ENCODE data around the gene SEMA4G.

The SEMA4G gene, protein sequence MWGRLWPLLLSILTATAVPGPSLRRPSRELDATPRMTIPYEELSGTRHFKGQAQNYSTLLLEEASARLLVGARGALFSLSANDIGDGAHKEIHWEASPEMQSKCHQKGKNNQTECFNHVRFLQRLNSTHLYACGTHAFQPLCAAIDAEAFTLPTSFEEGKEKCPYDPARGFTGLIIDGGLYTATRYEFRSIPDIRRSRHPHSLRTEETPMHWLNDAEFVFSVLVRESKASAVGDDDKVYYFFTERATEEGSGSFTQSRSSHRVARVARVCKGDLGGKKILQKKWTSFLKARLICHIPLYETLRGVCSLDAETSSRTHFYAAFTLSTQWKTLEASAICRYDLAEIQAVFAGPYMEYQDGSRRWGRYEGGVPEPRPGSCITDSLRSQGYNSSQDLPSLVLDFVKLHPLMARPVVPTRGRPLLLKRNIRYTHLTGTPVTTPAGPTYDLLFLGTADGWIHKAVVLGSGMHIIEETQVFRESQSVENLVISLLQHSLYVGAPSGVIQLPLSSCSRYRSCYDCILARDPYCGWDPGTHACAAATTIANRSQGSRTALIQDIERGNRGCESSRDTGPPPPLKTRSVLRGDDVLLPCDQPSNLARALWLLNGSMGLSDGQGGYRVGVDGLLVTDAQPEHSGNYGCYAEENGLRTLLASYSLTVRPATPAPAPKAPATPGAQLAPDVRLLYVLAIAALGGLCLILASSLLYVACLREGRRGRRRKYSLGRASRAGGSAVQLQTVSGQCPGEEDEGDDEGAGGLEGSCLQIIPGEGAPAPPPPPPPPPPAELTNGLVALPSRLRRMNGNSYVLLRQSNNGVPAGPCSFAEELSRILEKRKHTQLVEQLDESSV

GRCh38 chr10:100969187-100970075, at the start of gene SEMA4G:
SEMA4G (plus strand) TSS chr10:100969504; CDS start chr10:100972913, 3,409 bp downstream.
- DNase-seq, result peak; percentile 14

GRCh38 chr10:100923580-100923979, 45.7 kb upstream of the SEMA4G start:
- DNase-seq, result no peak

DNA sequence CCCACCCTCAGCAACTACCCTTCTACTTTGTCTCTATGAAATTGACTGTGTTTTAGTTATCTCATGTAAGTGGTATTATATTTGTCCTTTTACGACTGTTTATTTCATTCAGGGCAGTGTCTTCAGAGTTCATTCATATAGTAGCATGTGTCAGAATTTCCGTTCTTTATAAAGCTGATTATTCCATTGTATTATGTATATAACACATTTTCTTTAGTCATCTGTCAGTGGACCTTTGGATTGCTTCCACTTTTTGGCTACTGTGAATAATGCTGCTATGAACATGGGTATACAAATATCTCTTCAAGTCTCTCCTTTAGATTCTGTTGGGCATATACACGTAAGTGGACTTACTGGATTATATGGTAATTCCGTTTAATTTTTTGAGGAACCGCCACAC, 42.0 kb upstream of the SEMA4G start:
- no peak for DNase-seq

DNA sequence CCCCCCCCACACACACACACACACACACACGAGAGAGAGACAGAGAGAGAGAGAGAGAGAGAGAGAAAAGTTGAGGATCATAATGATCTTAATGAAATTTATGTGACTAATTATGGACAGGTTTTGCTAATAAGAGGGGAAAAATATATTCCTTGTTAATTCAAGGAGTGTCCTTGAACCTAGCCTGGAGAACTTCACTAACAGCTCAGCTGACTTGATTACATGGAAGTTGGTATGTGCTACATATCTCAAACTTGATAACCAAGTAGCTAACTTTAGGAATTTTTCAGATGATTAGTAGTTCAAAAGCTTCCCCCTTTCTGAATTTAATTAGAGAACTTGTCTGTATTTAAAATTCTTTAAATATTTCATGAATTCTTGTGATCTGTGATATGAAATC, 41.3 kb upstream of the SEMA4G start:
- no peak for DNase-seq

DNA sequence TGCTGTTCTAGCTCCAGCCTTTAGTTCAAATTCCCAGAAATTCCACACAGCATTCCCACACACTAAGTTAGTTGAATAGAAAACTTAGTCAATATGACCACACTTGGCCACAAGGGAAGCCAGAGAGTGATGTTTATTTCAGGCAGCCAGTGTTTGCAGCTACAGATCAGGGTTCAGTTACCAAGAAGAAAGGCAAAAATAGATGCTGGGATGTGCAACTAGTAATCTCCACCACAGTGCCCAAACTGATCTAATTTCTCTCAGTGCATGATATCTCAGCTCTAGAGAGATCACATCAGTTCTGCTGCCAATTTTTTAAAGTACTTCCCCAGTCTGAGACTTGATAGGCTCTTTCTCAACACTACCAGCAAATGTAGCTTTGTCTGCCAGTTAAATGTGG, 38.9 kb upstream of the SEMA4G start:
- DNase-seq, result no peak

- no peak for DNase-seq
Measured at GRCh38 chr10:100934084-100934659, 35.1 kb upstream of the SEMA4G start.

DNA sequence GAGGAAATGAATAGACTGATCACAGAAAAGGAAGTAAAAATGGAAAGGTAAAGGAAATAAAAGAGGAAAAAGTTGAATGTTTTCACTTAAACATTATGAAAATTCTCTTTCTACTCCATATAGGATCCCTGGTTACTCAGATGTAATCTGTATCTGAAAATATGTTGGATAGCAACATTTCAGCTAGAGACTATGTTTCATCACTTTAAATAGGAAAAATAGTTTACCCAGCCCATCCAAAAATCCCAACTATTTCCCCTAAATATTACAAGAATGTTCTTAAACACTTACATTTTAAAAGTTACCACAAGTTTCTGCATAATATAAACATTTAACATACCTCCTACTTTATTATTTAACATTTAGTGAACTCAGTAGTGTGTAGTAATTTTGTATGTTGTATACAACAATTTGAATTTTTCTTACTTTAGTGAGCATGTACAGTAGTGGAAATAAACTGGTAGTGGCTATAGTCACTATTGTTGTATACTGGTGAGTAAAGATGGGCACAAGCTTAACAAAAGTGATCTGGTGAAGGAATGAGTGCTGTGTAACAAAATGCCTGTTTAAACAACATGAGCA, 29.4 kb upstream of the SEMA4G start:
- DNase-seq, result no peak

- DNase-seq, result no peak
Measured at GRCh38 chr10:100942229-100942628, 27.1 kb upstream of the SEMA4G start.

GRCh38 chr10:100943508-100943907, 25.8 kb upstream of the SEMA4G start:
- no peak for DNase-seq

GRCh38 chr10:100945754-100946153, 23.6 kb upstream of the SEMA4G start:
- no peak for DNase-seq

DNA sequence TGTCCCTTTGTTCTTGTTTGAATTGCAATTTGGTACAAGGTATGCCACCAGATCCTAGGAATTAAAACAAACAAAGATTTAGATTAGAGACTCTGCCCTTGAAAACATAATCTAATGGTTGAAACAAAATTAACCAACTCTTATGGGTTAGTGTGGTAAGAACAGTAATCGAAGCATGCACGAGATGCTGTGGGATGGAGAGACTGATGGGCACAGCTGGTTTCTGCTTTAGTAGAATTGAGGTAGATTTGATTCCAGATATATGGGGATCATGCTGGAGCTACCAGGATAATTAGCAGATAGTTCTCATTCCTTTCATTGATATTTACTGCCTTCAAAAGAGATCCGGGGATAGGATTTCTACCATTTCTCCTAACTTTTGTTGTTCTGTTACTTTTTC, 20.4 kb upstream of the SEMA4G start:
- no peak for DNase-seq

DNA sequence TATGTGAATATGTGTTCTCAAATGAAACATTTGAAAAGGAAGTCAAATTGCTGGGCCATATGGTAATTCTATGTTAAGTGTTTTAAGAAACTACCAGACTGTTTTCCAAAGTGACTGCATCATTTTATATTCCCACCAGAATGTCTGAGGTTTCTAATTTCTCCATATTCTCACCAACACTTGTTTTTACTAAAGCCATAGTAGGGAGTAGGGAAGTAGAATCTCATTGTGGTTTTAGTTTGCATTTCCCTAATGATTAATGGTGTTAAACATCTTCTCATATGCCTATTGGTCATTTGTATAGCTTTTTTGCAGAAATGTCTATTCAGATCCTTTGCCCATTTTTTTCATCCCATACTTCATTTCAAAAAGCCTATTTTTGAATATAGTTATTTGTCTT, 9.1 kb upstream of the SEMA4G start:
- peak; percentile 88 for DNase-seq

- DNase-seq, result no peak
Measured at GRCh38 chr10:100962351-100963080, 6.8 kb upstream of the SEMA4G start.

DNA sequence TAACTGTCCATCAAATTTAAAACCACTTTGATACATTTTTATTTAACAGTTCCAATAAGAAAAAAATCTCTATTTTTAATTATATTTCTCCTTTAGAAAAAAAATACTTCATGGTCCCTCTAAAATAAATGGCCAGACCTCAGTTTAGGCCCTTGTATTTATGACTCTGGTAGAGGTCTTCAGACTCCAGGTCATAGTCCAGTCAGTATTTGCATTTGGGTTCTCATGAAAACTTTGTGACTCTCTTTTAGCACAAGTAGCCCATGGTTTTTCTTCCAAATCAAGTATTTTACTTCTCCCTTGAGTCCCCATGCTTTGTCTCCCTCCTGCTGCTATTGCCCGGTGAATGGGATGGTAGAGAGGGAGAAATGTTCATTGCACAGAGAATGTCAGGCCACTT, 5.5 kb upstream of the SEMA4G start:
- DNase-seq, result no peak

- no peak for DNase-seq
Measured at GRCh38 chr10:100965820-100966219, 3.5 kb upstream of the SEMA4G start.

GRCh38 chr10:100966887-100967286, 2.4 kb upstream of the SEMA4G start:
- DNase-seq, result no peak

DNA sequence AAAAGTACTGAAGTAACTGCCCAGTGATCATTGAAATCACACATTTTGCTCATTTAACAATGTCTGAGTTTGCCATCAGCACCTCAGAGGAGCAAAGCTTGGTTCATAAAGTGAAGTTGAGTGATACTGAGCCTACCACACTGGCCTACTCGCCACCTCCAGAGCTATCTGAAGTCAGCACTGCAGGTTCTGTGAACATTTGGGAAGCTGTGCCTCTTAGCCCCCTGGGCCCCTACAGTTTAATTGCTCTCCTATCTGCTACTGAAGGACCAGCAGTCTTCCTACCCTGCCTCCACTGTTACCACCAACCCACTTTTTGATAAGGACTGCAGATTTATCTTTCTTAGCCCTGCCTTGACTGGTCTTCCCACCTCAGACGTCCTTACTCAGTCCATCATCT, 2.0 kb upstream of the SEMA4G start:
- DNase-seq, result no peak

GRCh38 chr10:100968062-100968736, 1.1 kb upstream of the SEMA4G start:
- DNase-seq, result no peak

- no peak for DNase-seq
Measured at GRCh38 chr10:100968863-100969186, 479 bp upstream of the SEMA4G start.

GRCh38 chr10:100970076-100970913, 991 bp downstream of the SEMA4G start:
- DNase-seq, result no peak

All from inflammatory macrophage treated with lipopolysaccharide for 4 hours (primary cell).